Left ventricle myocardium inferior (tissue), 1 donor: ENCODE results near the gene PPDPF. TPM values are rescaled to one million over a fixed set of nuclear protein-coding genes. Genes with fewer than 3 reads are reported as not detected.

ENCODE experiments used
- DNase-seq: peaks from one replicate; pipeline ENCODE4 v3.0.0-alpha.2; 2020
- H3K27ac ChIP-seq: fragments of 200-600 bp; replicated peaks from 2 replicates; pipeline ENCODE4 v1.8.0; 2021
- H3K27me3 ChIP-seq: fragments of 200-600 bp; 2 replicates; pipeline ENCODE4 v1.8.0; 2021; ENCODE audit warnings: low read depth
- H3K36me3 ChIP-seq: fragments of 200-600 bp; 2 replicates; pipeline ENCODE4 v1.8.0; 2021
- H3K4me1 ChIP-seq: fragments of 200-600 bp; 2 replicates; pipeline ENCODE4 v1.8.0; 2021
- H3K4me3 ChIP-seq: fragments of 200-600 bp; 2 replicates; pipeline ENCODE4 v1.8.0; 2021; ENCODE audit warnings: mild to moderate bottlenecking, moderate library complexity
- H3K9me3 ChIP-seq: fragments of 200-600 bp; replicated peaks from 2 replicates; pipeline ENCODE4 v1.8.0; 2021
- CTCF ChIP-seq: fragments of 200-600 bp; IDR thresholded peaks from 2 replicates; pipeline ENCODE4 v1.8.0; 2021; ENCODE audit warnings: antibody characterized with exemption, mild to moderate bottlenecking, borderline replicate concordance
- intact Hi-C: fragments of 100-400 bp; cut with micrococcal nuclease; formaldehyde crosslinking; loops from one replicate; pipeline ENCODE4 v1.11.0; 2022
- total RNA-seq: library from RNA; stranded (reverse); fragmentation: NEBNext Ultra II Directional; extraction: Animal tissue kit (Norgen Biotek cat#: 25700); gene quantifications from one replicate; pipeline ENCODE4 v1.2.1, GENCODE V29; 2021
- donor health status: DM: no; HTN: yes; CAD: no; lungs with severe emphysema.

The PPDPF gene
- total RNA-seq, 1 donor from 2014 or later, result 371 TPM

DNA sequence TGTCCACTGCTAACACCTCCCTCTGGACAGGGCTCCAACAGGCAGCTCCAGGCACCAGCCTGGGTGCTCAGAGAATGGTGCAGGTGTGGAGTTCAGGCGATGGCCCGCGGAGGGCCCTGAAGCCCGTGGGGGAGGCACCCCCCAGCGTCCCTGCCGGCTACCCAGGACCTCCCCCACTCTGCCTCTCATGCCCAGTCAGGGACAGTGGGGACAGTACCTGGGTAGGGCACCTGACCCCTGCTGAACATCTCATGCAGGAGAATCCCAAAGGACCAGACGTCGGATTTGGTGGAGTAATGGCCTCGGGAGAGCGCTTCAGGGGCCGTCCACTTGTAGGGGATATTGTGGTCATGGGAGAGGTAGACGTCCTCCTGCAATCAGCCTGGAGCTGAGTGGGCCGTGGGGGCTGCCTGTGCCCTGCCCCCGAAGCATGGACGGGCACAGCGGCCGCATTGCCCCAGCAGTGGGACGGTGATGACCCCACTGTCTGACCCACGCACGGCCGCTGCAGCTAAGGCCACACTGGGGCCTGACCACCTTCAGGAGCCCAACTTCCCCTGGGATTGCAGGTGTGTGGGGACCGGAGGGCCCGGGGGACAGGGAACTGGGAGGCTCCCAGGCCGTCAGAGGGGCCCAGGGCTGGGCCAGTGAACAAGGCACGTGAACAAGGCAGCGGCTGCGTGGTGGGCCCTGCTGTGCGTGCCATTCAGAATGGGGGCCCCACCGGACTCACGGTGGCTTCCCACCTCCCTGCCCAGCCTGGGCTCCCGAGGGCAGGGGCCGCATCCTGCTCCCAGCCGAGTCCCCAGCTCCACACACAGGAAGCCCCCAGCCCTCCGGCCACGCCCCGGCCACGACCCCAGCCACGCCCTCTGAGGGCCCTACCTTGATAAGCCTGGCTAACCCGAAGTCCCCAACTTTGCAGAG, 9.6 kb downstream of the PPDPF start:
- Histone ChIP-seq H3K4me1 (peaks cover 2% of the 10 kb centered on the region), H3K4me3 (no peak overlapping the region), H3K27ac (no peak overlapping the region), H3K27me3 (peaks cover 22% of the 10 kb centered on the region), H3K36me3 (no peaks in the 10 kb centered on the region), H3K9me3 (no peaks in the 10 kb centered on the region)
- DNase-seq, result no peak
- no peak for TF ChIP-seq CTCF
- intact Hi-C loops, result no loop called here

- Histone ChIP-seq H3K27ac (no peak overlapping the region), H3K9me3 (no peaks in the 10 kb centered on the region), H3K4me1 (peaks cover 6% of the 10 kb centered on the region), H3K4me3 (no peak overlapping the region), H3K36me3 (no peaks in the 10 kb centered on the region), H3K27me3 (peaks cover 25% of the 10 kb centered on the region)
- DNase-seq, result no peak
- intact Hi-C loops, result no loop called here
- no peak for TF ChIP-seq CTCF
These were observed 10.2 kb downstream of the PPDPF start for GRCh38 chr20:63530788-63531160.

GRCh38 chr20:63531686-63532448, 11.3 kb downstream of the PPDPF start:
- intact Hi-C loops, result no loop called here
- H3K27ac ChIP-seq, result no peak overlapping the region
- H3K27me3 ChIP-seq, result peaks cover 33% of the 10 kb centered on the region
- no peak for TF ChIP-seq CTCF
- H3K36me3 ChIP-seq, result no peaks in the 10 kb centered on the region
- H3K9me3 ChIP-seq, result no peaks in the 10 kb centered on the region
- peaks cover 6% of the 10 kb centered on the region for H3K4me1 ChIP-seq
- DNase-seq, result no peak
- no peak overlapping the region for H3K4me3 ChIP-seq

- no peak for DNase-seq
- intact Hi-C loops, result no loop called here
- H3K27me3 ChIP-seq, result peaks cover 37% of the 10 kb centered on the region
These were observed 11.9 kb downstream of the PPDPF start for GRCh38 chr20:63532449-63532971.

More at GRCh38 chr20:63532449-63532971, 11.9 kb downstream of the PPDPF start:
- H3K36me3 ChIP-seq, result no peaks in the 10 kb centered on the region
- no peak overlapping the region for H3K4me3 ChIP-seq
- H3K27ac ChIP-seq, result no peak overlapping the region
- H3K9me3 ChIP-seq, result no peaks in the 10 kb centered on the region
- peaks cover 13% of the 10 kb centered on the region for H3K4me1 ChIP-seq
- no peak for TF ChIP-seq CTCF
